ENCODE measurements around the gene GPR61. TPM values are rescaled to one million over a fixed set of nuclear protein-coding genes. Genes with fewer than 3 reads are reported as not detected.

GPR61 gene
- total and polyA plus RNA-seq, 4 donors = 2.9 to 11.9 (median 9.1) TPM

DNA sequence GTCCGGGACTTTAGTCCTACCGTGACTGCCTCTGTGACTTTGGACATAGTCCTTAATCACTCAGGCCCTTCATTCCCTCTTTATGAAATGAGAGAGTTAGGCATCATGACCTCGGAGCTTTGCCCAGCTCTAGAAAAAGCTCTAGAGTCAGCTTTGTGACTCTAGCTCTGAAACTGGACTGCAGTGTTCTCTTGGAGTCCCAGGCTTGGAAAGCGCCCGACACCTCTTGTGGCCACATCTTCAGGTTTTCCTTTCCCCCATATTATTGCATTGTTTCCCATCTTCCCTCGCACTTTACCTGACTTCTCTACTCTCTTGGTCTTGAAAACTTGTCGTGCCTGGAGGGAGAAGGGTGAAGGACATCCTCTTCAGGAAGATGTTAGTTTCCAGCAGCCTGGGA is 17.6 kb upstream of the GPR61 start:
- Histone ChIP-seq H3K36me3 (ENCODE audit: control insufficient read depth, insufficient read depth, low read length) (no peaks in the 10 kb centered on the region), H3K27me3 (ENCODE audit: control insufficient read depth, insufficient read depth, low read length) (peaks cover 8% of the 10 kb centered on the region), H3K4me3 (ENCODE audit: low read depth, low read length) (no peak overlapping the region), H3K9me3 (ENCODE audit: control insufficient read depth, insufficient read depth, low read length) (no peaks in the 10 kb centered on the region), H3K27ac (ENCODE audit: low read depth, low read length) (no peak overlapping the region), H3K4me1 (ENCODE audit: control insufficient read depth, insufficient read depth, low read length) (peaks cover 9% of the 10 kb centered on the region)
- 89% methylated on average over 2 of the region's 7 CpGs for WGBS (ENCODE audit: insufficient coverage)
- no peak for DNase-seq (ENCODE audit: low read depth in 4 of 6, low spot score in 6 of 6)

- WGBS (ENCODE audit: insufficient coverage) = no CpG with 5 or more reads among the region's 2 CpGs
- DNase-seq (ENCODE audit: low read depth in 4 of 6, low spot score in 6 of 6) = no peak
- no peak overlapping the region for H3K27ac ChIP-seq (ENCODE audit: low read depth, low read length)
These were observed 16.0 kb upstream of the GPR61 start for GRCh38 chr1:109523706-109524105.

DNA sequence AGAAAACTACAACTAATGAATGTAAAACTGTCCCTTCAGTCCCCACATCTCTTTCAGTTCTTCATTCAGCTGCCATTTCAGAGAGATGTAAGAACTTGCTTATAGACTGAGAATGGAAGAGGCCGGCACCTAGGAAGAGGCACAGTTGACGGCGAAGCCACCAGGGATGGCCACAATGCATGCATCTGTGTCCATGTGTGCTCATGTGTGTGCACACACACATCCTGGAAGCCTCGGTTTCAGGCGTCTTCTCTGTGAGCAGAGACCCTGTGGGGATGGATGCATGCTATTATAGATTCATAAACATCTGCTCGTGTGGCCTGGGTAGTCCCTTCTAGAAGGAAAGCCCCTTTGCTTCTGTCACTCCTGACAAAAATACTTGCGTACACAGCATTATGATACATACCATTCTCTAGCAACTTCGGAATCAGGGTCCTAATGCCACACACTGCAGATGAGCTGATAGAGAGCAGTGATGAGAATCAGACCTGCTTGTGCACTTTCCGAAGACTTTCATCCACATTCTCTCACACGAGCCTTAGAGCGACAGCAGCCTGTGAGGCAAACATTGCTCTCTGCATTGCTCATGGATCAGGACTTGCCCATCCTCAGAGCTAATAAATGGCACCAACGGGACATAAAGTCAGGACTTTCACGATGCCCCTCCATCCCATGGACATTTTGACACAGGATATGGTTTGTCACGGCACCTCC is 12.4 kb upstream of the GPR61 start:
- 77% methylated on average over 9 of the region's 14 CpGs for WGBS (ENCODE audit: insufficient coverage)
- H3K4me1 ChIP-seq (ENCODE audit: control insufficient read depth, insufficient read depth, low read length) = peaks cover 35% of the 10 kb centered on the region

More at GRCh38 chr1:109523706-109524105, 16.0 kb upstream of the GPR61 start:
- peaks cover 13% of the 10 kb centered on the region for H3K27me3 ChIP-seq (ENCODE audit: control insufficient read depth, insufficient read depth, low read length)
- peaks cover 9% of the 10 kb centered on the region for H3K4me1 ChIP-seq (ENCODE audit: control insufficient read depth, insufficient read depth, low read length)
- H3K9me3 ChIP-seq (ENCODE audit: control insufficient read depth, insufficient read depth, low read length) = no peaks in the 10 kb centered on the region
- no peaks in the 10 kb centered on the region for H3K36me3 ChIP-seq (ENCODE audit: control insufficient read depth, insufficient read depth, low read length)
- H3K4me3 ChIP-seq (ENCODE audit: low read depth, low read length) = no peak overlapping the region

DNA sequence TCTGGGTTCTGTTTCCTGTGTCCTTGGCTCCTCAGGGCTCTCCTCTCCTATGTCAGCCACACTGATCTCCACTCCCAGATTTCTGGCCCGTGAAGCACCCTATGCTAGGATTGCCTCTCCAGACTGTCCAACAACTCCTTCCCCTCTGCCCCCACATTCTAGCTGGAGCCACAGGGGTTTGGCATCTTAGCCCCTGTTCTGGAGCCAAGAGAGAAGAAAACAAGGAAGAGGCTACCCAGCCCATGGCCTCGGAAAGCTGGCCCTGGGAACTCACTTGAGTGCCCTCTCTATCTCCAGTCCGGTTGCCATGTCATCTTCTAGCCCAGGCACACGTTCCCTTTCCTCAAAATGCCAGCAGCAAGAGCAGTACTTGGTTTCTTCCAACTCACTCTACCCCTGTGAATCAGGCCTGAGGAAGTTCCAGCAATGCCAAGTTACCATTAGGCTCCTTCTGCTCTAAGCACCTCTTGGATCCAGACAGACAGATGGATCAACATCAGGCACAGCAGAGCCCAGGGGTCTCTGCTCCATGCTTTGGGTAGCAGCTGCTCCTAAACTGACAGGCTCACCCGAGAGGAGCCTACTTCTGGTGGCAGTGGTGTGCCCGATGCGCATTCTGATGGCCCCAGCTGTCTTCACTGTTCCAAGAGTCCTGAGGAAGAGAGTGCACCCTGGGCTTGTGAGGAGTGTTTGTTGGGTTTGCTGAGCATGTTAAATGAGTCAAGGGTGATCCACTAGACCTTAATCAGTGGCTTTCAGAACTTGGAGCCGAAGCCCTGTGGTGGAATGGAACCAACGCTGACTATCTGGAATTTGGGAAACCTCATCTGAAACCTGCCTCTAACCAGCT is 11.6 kb upstream of the GPR61 start:
- 78% methylated on average over 8 of the region's 9 CpGs for WGBS (ENCODE audit: insufficient coverage)
- Histone ChIP-seq H3K4me3 (ENCODE audit: low read depth, low read length) (no peak overlapping the region), H3K27me3 (ENCODE audit: control insufficient read depth, insufficient read depth, low read length) (peaks cover 8% of the 10 kb centered on the region), H3K4me1 (ENCODE audit: control insufficient read depth, insufficient read depth, low read length) (peaks cover 42% of the 10 kb centered on the region), H3K27ac (ENCODE audit: low read depth, low read length) (no peak overlapping the region), H3K9me3 (ENCODE audit: control insufficient read depth, insufficient read depth, low read length) (no peaks in the 10 kb centered on the region), H3K36me3 (ENCODE audit: control insufficient read depth, insufficient read depth, low read length) (no peaks in the 10 kb centered on the region)
- no peak for DNase-seq (ENCODE audit: low read depth in 4 of 6, low spot score in 6 of 6)

More for the DNA sequence above, 12.4 kb upstream of the GPR61 start:
- no peaks in the 10 kb centered on the region for H3K9me3 ChIP-seq (ENCODE audit: control insufficient read depth, insufficient read depth, low read length)
- peak in 1 of 6 donors; percentile 82 for DNase-seq (ENCODE audit: low read depth in 4 of 6, low spot score in 6 of 6)
- H3K27me3 ChIP-seq (ENCODE audit: control insufficient read depth, insufficient read depth, low read length) = peaks cover 8% of the 10 kb centered on the region
- no peak overlapping the region for H3K4me3 ChIP-seq (ENCODE audit: low read depth, low read length)
- no peaks in the 10 kb centered on the region for H3K36me3 ChIP-seq (ENCODE audit: control insufficient read depth, insufficient read depth, low read length)
- no peak overlapping the region for H3K27ac ChIP-seq (ENCODE audit: low read depth, low read length)

GRCh38 chr1:109528712-109529111 is 11.0 kb upstream of the GPR61 start:
- Histone ChIP-seq H3K4me3 (ENCODE audit: low read depth, low read length) (no peak overlapping the region), H3K4me1 (ENCODE audit: control insufficient read depth, insufficient read depth, low read length) (peaks cover 42% of the 10 kb centered on the region), H3K36me3 (ENCODE audit: control insufficient read depth, insufficient read depth, low read length) (no peaks in the 10 kb centered on the region), H3K27ac (ENCODE audit: low read depth, low read length) (no peak overlapping the region), H3K27me3 (ENCODE audit: control insufficient read depth, insufficient read depth, low read length) (peaks cover 10% of the 10 kb centered on the region), H3K9me3 (ENCODE audit: control insufficient read depth, insufficient read depth, low read length) (no peaks in the 10 kb centered on the region)
- WGBS (ENCODE audit: insufficient coverage) = 82% methylated on average over 3 of the region's 3 CpGs
- no peak for DNase-seq (ENCODE audit: low read depth in 4 of 6, low spot score in 6 of 6)

- Histone ChIP-seq H3K27me3 (ENCODE audit: control insufficient read depth, insufficient read depth, low read length) (peaks cover 12% of the 10 kb centered on the region), H3K4me3 (ENCODE audit: low read depth, low read length) (no peak overlapping the region), H3K36me3 (ENCODE audit: control insufficient read depth, insufficient read depth, low read length) (no peaks in the 10 kb centered on the region), H3K9me3 (ENCODE audit: control insufficient read depth, insufficient read depth, low read length) (no peaks in the 10 kb centered on the region), H3K27ac (ENCODE audit: low read depth, low read length) (peak overlapping the region; percentile 35), H3K4me1 (ENCODE audit: control insufficient read depth, insufficient read depth, low read length) (peaks cover 42% of the 10 kb centered on the region)
- no peak for DNase-seq (ENCODE audit: low read depth in 4 of 6, low spot score in 6 of 6)
- 29% methylated on average over 6 of the region's 8 CpGs for WGBS (ENCODE audit: insufficient coverage)
These were observed 9.7 kb upstream of the GPR61 start for GRCh38 chr1:109529881-109530456.

DNA sequence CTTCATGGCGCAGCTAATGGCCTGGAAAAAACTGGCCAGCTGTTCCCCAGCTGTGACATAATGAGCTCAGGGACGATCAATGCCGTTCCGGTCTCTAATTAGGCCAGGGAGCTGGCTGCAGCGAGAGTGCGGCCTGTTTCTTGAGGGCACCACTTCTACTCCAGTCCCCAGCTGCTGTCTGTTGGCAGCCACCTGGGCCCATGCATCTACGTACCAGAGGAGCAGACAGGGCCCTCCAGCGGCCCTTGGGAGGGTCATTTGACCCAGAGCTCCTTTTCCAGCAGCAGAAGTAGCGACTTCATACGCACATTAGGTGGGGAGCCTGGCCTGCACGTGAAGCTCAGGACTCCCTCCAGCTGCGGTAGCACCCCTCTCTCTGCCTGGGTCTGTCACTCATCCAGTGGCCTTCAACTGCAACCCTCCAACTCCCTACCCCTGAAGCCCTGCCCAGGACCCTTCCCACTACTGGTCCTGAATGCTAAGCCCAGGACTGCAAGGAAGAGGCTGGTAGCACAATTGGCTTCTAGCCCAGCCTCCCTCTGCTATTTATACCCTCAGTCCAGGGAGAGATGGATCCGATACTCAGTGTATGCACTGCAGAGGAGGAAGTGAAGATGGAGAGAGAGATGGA is 9.1 kb upstream of the GPR61 start:
- Histone ChIP-seq H3K9me3 (ENCODE audit: control insufficient read depth, insufficient read depth, low read length) (no peaks in the 10 kb centered on the region), H3K36me3 (ENCODE audit: control insufficient read depth, insufficient read depth, low read length) (no peaks in the 10 kb centered on the region), H3K27ac (ENCODE audit: low read depth, low read length) (peak overlapping the region; percentile 35), H3K27me3 (ENCODE audit: control insufficient read depth, insufficient read depth, low read length) (peaks cover 12% of the 10 kb centered on the region), H3K4me3 (ENCODE audit: low read depth, low read length) (no peak overlapping the region), H3K4me1 (ENCODE audit: control insufficient read depth, insufficient read depth, low read length) (peaks cover 45% of the 10 kb centered on the region)
- peak in 3 of 6 donors; percentile 55 to 91 (median 81) for DNase-seq (ENCODE audit: low read depth in 4 of 6, low spot score in 6 of 6)
- 27% methylated on average over 12 of the region's 13 CpGs for WGBS (ENCODE audit: insufficient coverage)

GRCh38 chr1:109531380-109531779 is 8.3 kb upstream of the GPR61 start:
- peaks cover 12% of the 10 kb centered on the region for H3K27me3 ChIP-seq (ENCODE audit: control insufficient read depth, insufficient read depth, low read length)
- no peak overlapping the region for H3K27ac ChIP-seq (ENCODE audit: low read depth, low read length)
- no peaks in the 10 kb centered on the region for H3K9me3 ChIP-seq (ENCODE audit: control insufficient read depth, insufficient read depth, low read length)
- DNase-seq (ENCODE audit: low read depth in 4 of 6, low spot score in 6 of 6) = no peak
- WGBS (ENCODE audit: insufficient coverage) = 71% methylated on average over 2 of the region's 4 CpGs
- H3K4me1 ChIP-seq (ENCODE audit: control insufficient read depth, insufficient read depth, low read length) = peaks cover 53% of the 10 kb centered on the region
- no peaks in the 10 kb centered on the region for H3K36me3 ChIP-seq (ENCODE audit: control insufficient read depth, insufficient read depth, low read length)
- H3K4me3 ChIP-seq (ENCODE audit: low read depth, low read length) = no peak overlapping the region

GRCh38 chr1:109531826-109532364 is 7.8 kb upstream of the GPR61 start:
- Histone ChIP-seq H3K27ac (ENCODE audit: low read depth, low read length) (no peak overlapping the region), H3K36me3 (ENCODE audit: control insufficient read depth, insufficient read depth, low read length) (no peaks in the 10 kb centered on the region), H3K9me3 (ENCODE audit: control insufficient read depth, insufficient read depth, low read length) (no peaks in the 10 kb centered on the region), H3K27me3 (ENCODE audit: control insufficient read depth, insufficient read depth, low read length) (peaks cover 12% of the 10 kb centered on the region), H3K4me1 (ENCODE audit: control insufficient read depth, insufficient read depth, low read length) (peaks cover 57% of the 10 kb centered on the region), H3K4me3 (ENCODE audit: low read depth, low read length) (peak overlapping the region; percentile 1)
- no peak for DNase-seq (ENCODE audit: low read depth in 4 of 6, low spot score in 6 of 6)
- 54% methylated on average over 11 of the region's 16 CpGs for WGBS (ENCODE audit: insufficient coverage)

Measured in spinal cord (tissue), 10 donors.